ENCODE data around the gene CAVIN3. TPM values are rescaled to one million over a fixed set of nuclear protein-coding genes. Genes with fewer than 3 reads are reported as not detected.
A peak's percentile ranks its signal among the peaks of the same experiment; 100 is the strongest.

CAVIN3 gene
- total RNA-seq, 1 experiment from 2014 or later = 18.6 TPM

- POLR2A ChIA-PET = no interaction called here
- RAD21 ChIA-PET (ENCODE audit: low non-redundant PET in 1 of 2, low total read pairs in 2 of 2, uncharacterized antibody in 2 of 2, unreplicated experiment in 2 of 2) = no interaction called here
These were observed 3.1 kb upstream of the CAVIN3 start for GRCh38 chr11:6323291-6323905.

DNA sequence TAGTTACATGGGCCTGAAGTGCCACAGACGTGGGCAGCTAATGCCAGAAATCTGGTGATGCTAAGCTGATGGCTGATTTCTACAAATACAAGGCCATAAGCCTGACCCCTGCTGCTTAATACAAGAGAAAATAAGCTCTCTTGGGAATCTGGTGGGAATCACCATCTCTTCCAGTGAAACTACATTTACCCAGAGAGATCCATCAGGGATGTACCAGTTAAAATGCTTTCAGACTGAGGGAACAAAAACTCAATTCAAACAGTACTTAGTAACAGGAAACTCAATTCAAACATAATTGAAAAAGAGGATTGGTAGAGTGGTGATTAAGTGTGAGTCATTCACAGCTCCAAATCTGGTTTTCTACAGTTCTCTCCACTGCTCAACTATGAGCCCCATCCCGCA is 1.7 kb upstream of the CAVIN3 start:
- no peaks in the 10 kb centered on the region for H3K9me3 ChIP-seq (ENCODE audit: control insufficient read depth in 1 of 2, insufficient read depth in 1 of 2, low read depth in 1 of 2, low read length in 2 of 2)
- peaks cover 36 to 47% of the 10 kb centered on the region in 2 experiments for H3K4me1 ChIP-seq (ENCODE audit: control insufficient read depth in 1 of 2, insufficient read depth in 2 of 2, low read length in 2 of 2)
- peak overlapping the region; percentile 89 for H3K4me2 ChIP-seq (ENCODE audit: low read length)
- ATAC-seq = 0 out of 2 replicates have a peak, but pooled peaks have one; percentile 10
- no TSS peak for BruUV-seq (replicated peaks)
- ChIA-PET RAD21 (ENCODE audit: low non-redundant PET in 1 of 2, low total read pairs in 2 of 2, uncharacterized antibody in 2 of 2, unreplicated experiment in 2 of 2) (interaction anchor here in 1 of 2 experiments (1.3 kb wide), 1 partner anchor 41 kb away, joined by 4 read pairs; no protein-coding TSS in a partner anchor), CTCF (interaction anchor here (0.9 to 1.6 kb wide), 3 partner anchors 23 to 41 kb away, joined by 3 to 9 read pairs (median 7); no protein-coding TSS in a partner anchor), POLR2A (no interaction called here)
- TF ChIP-seq POLR2AphosphoS5 (IDR thresholded peaks at IDR 0.05; ENCODE audit: low read depth, low read length) = peak; percentile 45; the same call in 1 of the 2 replicates
- TF ChIP-seq SRF (IDR thresholded peaks at IDR 0.05; ENCODE audit: low read depth) = peak; percentile 37; the same call in 1 of the 2 replicates
- peak; percentile 41; the same call in 1 of the 2 replicates for TF ChIP-seq SP1 (IDR thresholded peaks at IDR 0.05; ENCODE audit: low read depth)
- TF ChIP-seq, protein P1, sequence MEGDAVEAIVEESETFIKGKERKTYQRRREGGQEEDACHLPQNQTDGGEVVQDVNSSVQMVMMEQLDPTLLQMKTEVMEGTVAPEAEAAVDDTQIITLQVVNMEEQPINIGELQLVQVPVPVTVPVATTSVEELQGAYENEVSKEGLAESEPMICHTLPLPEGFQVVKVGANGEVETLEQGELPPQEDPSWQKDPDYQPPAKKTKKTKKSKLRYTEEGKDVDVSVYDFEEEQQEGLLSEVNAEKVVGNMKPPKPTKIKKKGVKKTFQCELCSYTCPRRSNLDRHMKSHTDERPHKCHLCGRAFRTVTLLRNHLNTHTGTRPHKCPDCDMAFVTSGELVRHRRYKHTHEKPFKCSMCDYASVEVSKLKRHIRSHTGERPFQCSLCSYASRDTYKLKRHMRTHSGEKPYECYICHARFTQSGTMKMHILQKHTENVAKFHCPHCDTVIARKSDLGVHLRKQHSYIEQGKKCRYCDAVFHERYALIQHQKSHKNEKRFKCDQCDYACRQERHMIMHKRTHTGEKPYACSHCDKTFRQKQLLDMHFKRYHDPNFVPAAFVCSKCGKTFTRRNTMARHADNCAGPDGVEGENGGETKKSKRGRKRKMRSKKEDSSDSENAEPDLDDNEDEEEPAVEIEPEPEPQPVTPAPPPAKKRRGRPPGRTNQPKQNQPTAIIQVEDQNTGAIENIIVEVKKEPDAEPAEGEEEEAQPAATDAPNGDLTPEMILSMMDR (IDR thresholded peaks at IDR 0.05 in 2 of 3, conservative IDR thresholded peaks at IDR 0.05 in 1 of 3; ENCODE audit: borderline replicate concordance in 1 of 3, insufficient read depth in 1 of 3, low read depth in 2 of 3, low read length in 2 of 3) = no peak
- peak; percentile 85 for TF ChIP-seq FOSL1 (IDR thresholded peaks at IDR 0.05; ENCODE audit: low read depth)
- TF ChIP-seq SIN3A (IDR thresholded peaks at IDR 0.05; ENCODE audit: low read depth) = no peak
- TF ChIP-seq CBX3 (IDR thresholded peaks at IDR 0.05; ENCODE audit: low read depth) = peak; percentile 33; the same call in 1 of the 2 replicates
- TF ChIP-seq JUND (IDR thresholded peaks at IDR 0.05) = peak; percentile 67
- H3K27ac ChIP-seq (ENCODE audit: low read depth, low read length) = peak overlapping the region; percentile 94
- no peak overlapping the region; a peak in 1 of 4 replicates for H3K4me3 ChIP-seq (replicated peaks in 1 of 2; ENCODE audit: low read depth in 1 of 2, low read length in 2 of 2)
- H3K9ac ChIP-seq (ENCODE audit: low read length) = peak overlapping the region; percentile 32
- no peaks in the 10 kb centered on the region for H4K20me1 ChIP-seq (ENCODE audit: insufficient read depth)
- peak; percentile 52 for DNase-seq (ENCODE audit: low read depth, low spot score)
- no peaks in the 10 kb centered on the region for H3K27me3 ChIP-seq (ENCODE audit: insufficient read depth, low read length)
- H2AFZ ChIP-seq (ENCODE audit: low read depth, low read length, poor library complexity, severe bottlenecking) = peak overlapping the region; percentile 11
- no peaks in the 10 kb centered on the region for H3K79me2 ChIP-seq (ENCODE audit: insufficient read depth, low read length)
- no peaks in the 10 kb centered on the region for H3K36me3 ChIP-seq (ENCODE audit: control insufficient read depth in 1 of 2, insufficient read depth in 2 of 2, low read length in 2 of 2)
- intact Hi-C loops (cut with micrococcal nuclease) = loop anchor here (10.0 kb wide), 1 partner anchor 637 kb away; the partner anchor contains the start of genes TRIM22 and TRIM5
- no peaks in the 10 kb centered on the region for H3K9me2 ChIP-seq (ENCODE audit: insufficient read depth)

More at GRCh38 chr11:6323291-6323905, 3.1 kb upstream of the CAVIN3 start:
- Histone ChIP-seq H3K4me3 (replicated peaks in 1 of 2; ENCODE audit: low read depth in 1 of 2, low read length in 2 of 2) (no peak overlapping the region), H3K9me3 (ENCODE audit: control insufficient read depth in 1 of 2, insufficient read depth in 1 of 2, low read depth in 1 of 2, low read length in 2 of 2) (no peaks in the 10 kb centered on the region), H3K9me2 (ENCODE audit: insufficient read depth) (no peaks in the 10 kb centered on the region), H2AFZ (ENCODE audit: low read depth, low read length, poor library complexity, severe bottlenecking) (no peak overlapping the region), H3K27me3 (ENCODE audit: insufficient read depth, low read length) (no peaks in the 10 kb centered on the region), H3K4me1 (ENCODE audit: control insufficient read depth in 1 of 2, insufficient read depth in 2 of 2, low read length in 2 of 2) (peaks cover 36 to 47% of the 10 kb centered on the region in 2 experiments), H3K4me2 (ENCODE audit: low read length) (peak overlapping the region; percentile 89), H3K27ac (ENCODE audit: low read depth, low read length) (no peak overlapping the region), H3K36me3 (ENCODE audit: control insufficient read depth in 1 of 2, insufficient read depth in 2 of 2, low read length in 2 of 2) (no peaks in the 10 kb centered on the region), H3K9ac (ENCODE audit: low read length) (no peak overlapping the region), H3K79me2 (ENCODE audit: insufficient read depth, low read length) (no peaks in the 10 kb centered on the region), H4K20me1 (ENCODE audit: insufficient read depth) (no peaks in the 10 kb centered on the region)
- ATAC-seq (no peak), DNase-seq (ENCODE audit: low read depth, low spot score) (no peak)
- CTCF ChIA-PET = interaction anchor here (1.7 kb wide), 1 partner anchor 25 kb away, joined by 5 read pairs; no protein-coding TSS in a partner anchor
- intact Hi-C loops (cut with micrococcal nuclease) = loop anchor here (10.0 kb wide), 1 partner anchor 639 kb away; the partner anchor contains the start of genes TRIM22 and TRIM5
- no peak for TF ChIP-seq RAD21 (IDR thresholded peaks at IDR 0.05; ENCODE audit: low read depth)
- TF ChIP-seq, protein P1 (IDR thresholded peaks at IDR 0.05 in 2 of 3, conservative IDR thresholded peaks at IDR 0.05 in 1 of 3; ENCODE audit: borderline replicate concordance in 1 of 3, insufficient read depth in 1 of 3, low read depth in 2 of 3, low read length in 2 of 3) = peak in 1 of 3 experiments; percentile 23; a peak in 2 of 6 replicates
- BruUV-seq (replicated peaks) = no TSS peak

Measured in HCT116 (cell line).